Fibroblast of skin of right biceps (primary cell): ENCODE data around the gene BUD31.
"Not testable (repeated sequence)": the region's sequence is repeated elsewhere in the genome, so short reads cannot be mapped to it uniquely, and the experiment has no call there.

ENCODE experiments used
- DNase-seq: peaks from one replicate; pipeline ENCODE4 v3.0.0-alpha.2; 2013

Gene BUD31

DNA sequence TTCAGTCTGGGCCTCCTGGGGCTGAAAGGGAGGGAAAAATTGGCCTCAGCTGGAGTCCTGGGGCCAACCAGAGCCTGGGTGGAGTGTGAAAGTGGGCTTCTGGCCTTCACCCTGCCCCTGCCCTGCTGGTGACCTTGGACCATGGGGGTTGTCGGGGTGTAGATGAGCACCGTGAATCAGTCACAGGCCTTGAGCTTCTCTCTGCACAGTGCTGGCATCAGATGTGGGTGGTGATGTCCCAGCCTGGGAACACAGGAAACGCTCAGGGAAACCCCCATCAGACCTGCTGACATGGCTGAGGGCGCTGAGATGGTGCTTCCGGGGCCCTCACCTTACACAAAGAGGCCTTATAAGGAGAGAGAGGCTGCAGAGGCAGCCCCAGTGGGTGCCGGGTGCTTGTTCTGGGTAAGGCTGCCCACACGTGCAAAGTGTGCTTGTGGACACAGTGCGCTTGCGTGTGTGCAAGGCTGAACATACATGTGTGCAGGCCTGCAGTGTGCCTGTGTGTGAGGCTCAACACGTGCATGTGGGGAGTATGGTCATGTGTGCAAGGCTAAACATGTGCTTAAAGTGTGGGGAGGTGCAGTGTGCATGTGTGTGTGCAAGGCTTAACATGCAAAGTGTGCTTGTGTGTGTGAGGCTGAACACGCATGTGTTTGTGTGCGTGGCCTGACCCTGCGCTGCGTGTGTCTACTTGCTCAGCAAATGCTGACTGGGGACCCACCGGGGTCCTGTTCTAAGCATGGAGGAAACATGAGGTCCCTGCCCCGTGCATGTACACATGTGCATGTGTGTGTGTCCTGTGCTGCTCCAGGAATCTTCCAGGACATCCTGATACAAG, 27.7 kb upstream of the BUD31 start:
- DNase-seq: no peak

DNA sequence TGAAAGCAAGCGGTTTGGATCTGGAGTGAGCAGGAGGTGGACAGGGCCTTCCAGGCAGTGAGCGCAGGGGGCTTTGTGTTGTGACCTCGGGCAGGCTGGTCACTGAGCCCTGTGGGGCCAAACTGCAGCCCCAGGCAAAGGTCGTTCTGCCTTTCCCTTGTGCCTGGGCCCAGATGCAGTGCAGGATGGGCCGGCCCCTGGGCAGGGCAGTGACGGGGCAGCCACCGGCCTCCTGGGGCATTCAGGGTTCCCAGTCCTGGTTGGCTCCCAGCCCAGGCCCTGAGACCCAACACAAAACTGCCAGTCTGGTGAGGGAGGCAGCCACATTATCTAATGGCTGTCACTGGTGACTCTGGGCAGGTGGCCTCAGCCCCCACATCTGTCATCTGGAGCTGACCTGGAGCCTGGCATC, 27.1 kb upstream of the BUD31 start:
- DNase-seq: no peak

GRCh38 chr7:99383203-99383602, 25.6 kb upstream of the BUD31 start:
- no peak for DNase-seq

- DNase-seq: no peak
Observed at GRCh38 chr7:99383791-99384370, 24.9 kb upstream of the BUD31 start.

DNA sequence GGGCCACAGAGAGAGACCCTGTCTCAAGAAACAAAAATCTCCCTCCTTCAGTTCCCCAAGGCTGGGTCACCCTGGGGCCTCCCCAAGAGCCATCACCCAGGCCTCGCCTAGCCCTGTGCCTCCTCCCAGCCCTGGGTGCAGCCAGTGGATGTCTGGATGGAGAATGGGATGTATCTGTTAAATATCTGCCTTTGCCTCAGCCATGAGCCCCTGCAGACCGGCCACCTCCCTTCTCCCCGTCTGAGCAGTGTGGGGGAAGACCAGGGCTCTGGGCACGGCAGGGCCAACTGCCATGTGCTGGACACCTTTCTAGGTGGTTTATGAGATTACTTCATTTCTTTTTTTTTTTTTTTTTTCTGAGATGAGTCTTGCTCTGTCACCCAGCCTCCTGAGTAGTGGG, 24.2 kb upstream of the BUD31 start:
- no peak for DNase-seq

GRCh38 chr7:99385564-99385963, 23.2 kb upstream of the BUD31 start:
- DNase-seq: no peak

DNA sequence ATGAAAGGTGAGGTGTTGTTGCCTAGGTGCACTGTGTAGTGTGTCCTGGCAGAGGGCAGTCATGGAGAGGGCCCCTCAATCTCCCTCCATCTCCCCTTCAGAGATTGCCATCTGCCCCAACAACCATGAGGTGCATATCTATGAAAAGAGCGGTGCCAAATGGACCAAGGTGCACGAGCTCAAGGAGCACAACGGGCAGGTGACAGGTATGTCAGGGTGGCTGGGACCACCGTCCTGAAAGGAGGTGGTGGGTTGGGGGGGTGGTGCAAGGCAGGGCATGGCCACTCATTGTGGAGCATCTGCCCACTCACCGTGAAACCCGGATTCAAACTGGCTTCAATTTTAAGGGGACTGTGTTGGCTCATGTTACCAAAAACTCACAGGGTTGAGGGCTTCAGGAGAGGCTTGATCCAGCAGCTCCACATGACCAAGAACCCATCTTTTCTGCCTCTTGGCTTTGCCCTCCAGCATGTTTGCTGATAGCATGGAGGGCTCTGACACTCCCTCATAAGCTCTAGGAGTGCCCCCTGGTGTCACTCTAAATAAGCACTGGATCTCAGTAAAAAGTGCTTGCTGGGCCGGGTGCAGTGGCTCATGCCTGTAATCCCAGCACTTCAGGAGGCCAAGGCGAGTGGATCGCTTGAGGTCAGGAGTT, 22.1 kb upstream of the BUD31 start:
- peak; percentile 52 for DNase-seq

DNA sequence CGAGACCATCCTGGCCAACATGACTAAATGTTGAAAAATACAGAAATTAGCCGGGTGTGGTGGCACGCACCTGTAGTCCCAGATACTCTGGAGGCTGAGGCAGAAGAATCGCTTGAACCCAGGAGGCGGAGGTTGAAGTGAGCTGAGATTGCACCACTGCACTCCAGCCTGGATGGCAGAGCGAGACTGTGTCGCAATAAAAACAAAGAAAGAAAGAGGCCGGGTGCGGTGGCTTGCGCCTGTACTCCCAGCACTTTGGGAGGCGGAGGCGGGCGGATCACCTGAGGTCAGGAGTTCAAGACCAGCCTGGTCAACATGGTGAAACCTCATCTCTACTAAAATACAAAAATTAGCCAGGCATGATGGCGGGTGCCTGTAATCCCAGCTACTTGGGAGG, 21.5 kb upstream of the BUD31 start:
- DNase-seq: not testable (repeated sequence)

DNA sequence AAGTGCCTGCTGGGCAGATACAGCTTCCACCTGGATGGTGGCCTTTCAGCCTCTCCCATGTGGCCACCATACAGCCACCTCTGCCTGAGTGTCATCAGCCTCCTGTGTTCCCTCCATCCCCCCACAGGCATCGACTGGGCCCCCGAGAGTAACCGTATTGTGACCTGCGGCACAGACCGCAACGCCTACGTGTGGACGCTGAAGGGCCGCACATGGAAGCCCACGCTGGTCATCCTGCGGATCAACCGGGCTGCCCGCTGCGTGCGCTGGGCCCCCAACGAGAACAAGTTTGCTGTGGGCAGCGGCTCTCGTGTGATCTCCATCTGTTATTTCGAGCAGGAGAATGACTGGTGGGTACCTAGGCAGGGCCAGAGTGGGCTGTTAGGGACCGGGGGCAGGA, 20.9 kb upstream of the BUD31 start:
- no peak for DNase-seq

DNA sequence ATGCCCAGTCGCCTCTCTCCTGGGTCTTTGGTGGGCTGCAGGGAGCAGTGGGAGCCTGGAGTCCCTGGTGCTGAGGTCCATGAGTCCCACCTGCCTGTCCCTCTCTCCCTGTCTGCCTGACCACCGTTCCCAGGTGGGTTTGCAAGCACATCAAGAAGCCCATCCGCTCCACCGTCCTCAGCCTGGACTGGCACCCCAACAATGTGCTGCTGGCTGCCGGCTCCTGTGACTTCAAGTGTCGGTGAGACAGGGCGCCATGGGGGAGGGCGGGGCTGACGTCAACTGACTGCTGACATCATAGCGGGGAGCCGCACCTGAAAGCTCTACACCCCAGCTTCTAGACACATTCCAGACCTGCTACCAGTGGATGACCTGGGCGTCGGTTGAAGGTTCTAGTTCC, 19.0 kb upstream of the BUD31 start:
- DNase-seq: no peak

DNA sequence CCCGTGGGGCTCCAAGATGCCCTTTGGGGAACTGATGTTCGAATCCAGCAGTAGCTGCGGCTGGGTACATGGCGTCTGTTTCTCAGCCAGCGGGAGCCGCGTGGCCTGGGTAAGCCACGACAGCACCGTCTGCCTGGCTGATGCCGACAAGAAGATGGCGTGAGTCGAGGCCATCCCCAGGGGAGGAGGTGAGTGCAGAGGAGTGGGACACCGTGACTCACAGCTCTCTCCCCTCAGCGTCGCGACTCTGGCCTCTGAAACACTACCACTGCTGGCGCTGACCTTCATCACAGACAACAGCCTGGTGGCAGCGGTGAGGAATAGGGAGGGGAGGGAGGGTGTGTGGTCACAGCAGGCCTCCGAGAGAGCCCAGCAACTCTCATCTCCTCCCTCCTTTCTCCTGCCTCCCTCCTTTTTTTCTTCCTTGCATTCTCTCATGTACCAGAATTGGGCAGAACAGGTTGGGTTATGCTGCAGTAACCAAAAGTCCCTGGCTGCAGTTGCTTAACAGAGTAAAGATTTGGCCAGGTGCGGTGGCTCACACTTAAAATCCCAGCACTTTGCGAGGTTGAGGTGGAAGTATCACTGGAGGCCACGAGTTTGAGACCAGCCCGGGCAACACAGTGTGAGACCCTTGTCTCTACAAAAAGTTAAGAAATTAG, 17.7 kb upstream of the BUD31 start:
- DNase-seq: no peak

DNA sequence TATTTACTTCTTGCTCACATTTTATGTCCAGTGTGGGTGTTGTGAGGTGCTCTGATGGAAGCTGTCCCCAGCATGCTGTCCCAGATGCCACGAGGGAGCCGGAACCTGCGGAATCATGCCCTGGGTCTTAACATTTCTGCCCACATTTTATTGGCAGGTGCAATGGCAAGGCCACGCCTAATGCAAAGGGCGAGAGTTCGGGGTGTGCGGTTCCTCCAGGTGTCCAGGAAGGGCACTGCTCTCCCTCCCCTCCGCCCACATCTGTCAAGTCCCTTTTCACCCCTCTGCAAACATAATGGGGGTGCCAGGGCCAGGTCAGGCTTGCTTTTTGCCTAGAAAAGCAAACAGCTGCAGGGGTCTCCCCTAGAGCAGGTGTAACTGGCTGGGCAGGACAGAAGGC, 16.7 kb upstream of the BUD31 start:
- DNase-seq: no peak

GRCh38 chr7:99392659-99393354, 16.0 kb upstream of the BUD31 start:
- DNase-seq: peak; percentile 41

DNA sequence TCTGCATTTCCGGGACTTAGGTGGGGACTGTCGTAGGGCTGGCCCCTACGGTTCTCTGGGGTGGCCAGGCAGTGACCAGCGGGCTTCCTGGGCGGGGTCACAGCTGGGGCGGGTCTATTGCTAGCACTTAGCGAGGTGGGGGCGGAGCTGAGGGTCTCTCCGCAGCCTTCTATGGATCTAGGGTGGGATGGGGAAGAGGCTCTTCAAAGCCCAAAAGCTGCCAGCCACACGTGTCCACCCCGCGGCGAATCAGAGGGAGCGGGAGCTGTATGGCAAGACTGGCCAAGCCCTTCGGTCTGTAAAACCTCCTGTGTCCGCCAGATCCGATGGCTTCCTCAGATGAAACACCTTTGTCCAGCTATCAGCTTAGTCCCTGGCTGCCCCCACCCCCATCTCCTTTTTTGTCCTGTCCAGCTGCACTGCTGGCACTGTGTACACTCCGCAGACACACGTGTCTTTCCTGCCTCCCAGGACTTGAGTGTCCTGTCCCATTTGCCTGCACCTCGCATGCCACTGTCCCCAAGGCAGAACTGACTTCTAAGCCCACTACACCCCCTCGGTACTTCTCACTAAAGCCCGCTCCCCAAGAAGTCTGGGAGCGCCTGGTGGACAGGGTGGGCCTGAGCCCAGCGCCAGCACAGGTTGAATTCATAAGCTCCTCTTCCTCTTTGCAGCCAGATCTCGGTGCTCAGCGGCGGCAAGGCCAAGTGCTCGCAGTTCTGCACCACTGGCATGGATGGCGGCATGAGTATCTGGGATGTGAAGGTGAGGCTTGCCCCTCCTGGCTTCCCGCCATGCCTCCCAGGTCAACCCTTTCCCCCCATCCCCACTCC, 15.2 kb upstream of the BUD31 start:
- no peak for DNase-seq

GRCh38 chr7:99394188-99394502, 14.6 kb upstream of the BUD31 start:
- no peak for DNase-seq

DNA sequence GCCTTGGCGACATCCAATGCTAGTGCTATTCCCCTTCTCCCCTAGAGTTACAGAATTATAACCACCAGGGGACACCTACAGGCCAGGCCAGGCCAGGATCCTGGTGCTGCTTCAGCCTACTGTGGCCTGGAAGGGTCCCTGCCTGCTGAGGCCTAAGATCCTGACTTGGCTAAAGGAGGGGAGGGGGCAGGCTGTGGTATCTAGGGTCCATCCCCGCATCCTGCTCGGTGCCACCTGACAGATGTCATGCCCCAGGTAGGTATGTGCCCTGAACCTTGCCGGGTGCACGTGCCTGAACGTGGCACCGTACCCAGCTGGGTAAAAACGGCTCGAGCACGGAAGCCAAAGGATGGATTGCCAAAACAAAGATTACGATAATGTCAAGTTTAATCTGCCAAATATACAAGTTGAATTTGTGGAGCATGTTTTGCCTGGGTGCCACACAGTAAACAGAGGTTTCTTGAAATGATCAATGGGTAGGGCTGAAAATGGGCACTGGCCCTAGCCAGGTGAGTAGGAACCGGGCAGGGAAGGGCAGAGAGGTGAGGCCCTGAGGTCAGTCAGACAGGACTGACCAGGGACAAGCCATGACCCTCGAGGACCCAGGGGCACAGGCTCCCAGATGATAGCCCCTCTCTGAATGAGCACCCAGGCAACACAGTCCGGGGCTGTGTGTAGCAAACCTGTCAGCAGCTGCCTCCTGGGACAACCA, 13.0 kb upstream of the BUD31 start:
- no peak for DNase-seq

GRCh38 chr7:99396418-99397296, 12.1 kb upstream of the BUD31 start:
- DNase-seq: no peak

- no peak for DNase-seq
Observed at GRCh38 chr7:99397297-99397983, 11.3 kb upstream of the BUD31 start.

DNA sequence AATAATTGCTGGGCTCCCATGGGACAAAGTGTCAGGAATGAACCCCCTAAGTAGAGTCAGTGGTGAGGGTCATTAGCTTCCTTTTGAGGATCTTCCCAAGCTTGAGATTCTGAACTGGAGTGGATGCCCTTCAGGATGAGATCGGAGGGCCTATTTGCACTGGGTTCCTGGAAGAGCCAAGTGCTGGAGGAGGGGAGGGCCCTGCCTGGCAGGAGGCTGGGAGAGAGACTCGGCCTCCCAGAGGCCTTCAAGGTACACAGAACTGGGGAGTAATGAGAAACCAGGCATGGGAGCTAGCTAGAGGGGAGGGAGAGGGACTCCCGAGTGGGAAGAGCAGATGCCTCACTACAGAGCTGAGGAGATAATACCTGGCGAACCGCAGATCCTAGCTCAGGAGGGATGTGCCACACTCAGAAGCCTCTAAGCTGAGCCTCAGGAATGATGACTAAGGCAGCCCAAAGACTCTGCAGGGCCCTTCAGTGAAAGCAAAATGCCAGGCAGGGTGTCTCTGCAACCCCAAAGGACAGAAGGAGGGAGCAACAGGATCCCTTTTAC, 9.8 kb upstream of the BUD31 start:
- no peak for DNase-seq

- no peak for DNase-seq
Observed at GRCh38 chr7:99399597-99399996, 9.2 kb upstream of the BUD31 start.
